Glutamatergic neuron (in vitro differentiated cells): ENCODE measurements around the gene FAM111B. TPM values are rescaled to one million over a fixed set of nuclear protein-coding genes. Genes with fewer than 3 reads are reported as not detected.

Experiments used
- DNase-seq: peaks from one replicate; pipeline ENCODE4 v3.0.0; 2022
- H3K27ac Mint-ChIP-seq: one replicate; pipeline ENCODE4 v1.8.0; 2020; ENCODE audit warnings: mild to moderate bottlenecking, mixed read lengths, inconsistent platforms; ENCODE audit not compliant: unreplicated experiment
- H3K27me3 Mint-ChIP-seq: one replicate; pipeline ENCODE4 v1.8.0; 2020; ENCODE audit warnings: mild to moderate bottlenecking, moderate library complexity, mixed read lengths, inconsistent platforms; ENCODE audit not compliant: unreplicated experiment
- H3K36me3 Mint-ChIP-seq: one replicate; pipeline ENCODE4 v1.8.0; 2020; ENCODE audit warnings: mild to moderate bottlenecking, mixed read lengths, inconsistent platforms; ENCODE audit not compliant: unreplicated experiment
- H3K4me1 Mint-ChIP-seq: one replicate; pipeline ENCODE4 v1.8.0; 2020; ENCODE audit warnings: mild to moderate bottlenecking, low read depth, mixed read lengths, inconsistent platforms; ENCODE audit not compliant: unreplicated experiment
- H3K4me3 Mint-ChIP-seq: one replicate; pipeline ENCODE4 v1.8.0; 2020; ENCODE audit warnings: mild to moderate bottlenecking, mixed read lengths, inconsistent platforms; ENCODE audit not compliant: unreplicated experiment
- H3K9me3 Mint-ChIP-seq: one replicate; pipeline ENCODE4 v1.8.0; 2020; ENCODE audit warnings: mild to moderate bottlenecking, moderate library complexity, mixed read lengths, inconsistent platforms; ENCODE audit not compliant: unreplicated experiment
- CTCF ChIP-seq: fragments of 200-600 bp; sonication (generic); IDR thresholded peaks from one replicate; pipeline ENCODE4 v1.5.0; 2021; ENCODE audit not compliant: partially characterized antibody, unreplicated experiment
- total RNA-seq: library from RNA; stranded (reverse); fragmentation: NEBNext Ultra II Directional; extraction: Animal tissue kit (Norgen Biotek cat#: 25700); gene quantifications from one replicate; pipeline ENCODE4 v1.2.1, GENCODE V29; 2021; ENCODE audit not compliant: unreplicated experiment

FAM111B gene
- total RNA-seq, 1 donor from 2014 or later = 6.4 TPM

GRCh38 chr11:59112494-59112893, 5.5 kb downstream of the FAM111B start:
- no peaks in the 10 kb centered on the region for H3K36me3 Mint-ChIP-seq
- no peak overlapping the region for H3K4me3 Mint-ChIP-seq
- no peak for TF ChIP-seq CTCF
- no peaks in the 10 kb centered on the region for H3K9me3 Mint-ChIP-seq
- no peaks in the 10 kb centered on the region for H3K27me3 Mint-ChIP-seq
- no peak overlapping the region for H3K27ac Mint-ChIP-seq
- no peak for DNase-seq
- H3K4me1 Mint-ChIP-seq = no peaks in the 10 kb centered on the region

- H3K4me1 Mint-ChIP-seq = no peaks in the 10 kb centered on the region
- no peak overlapping the region for H3K4me3 Mint-ChIP-seq
- no peak for TF ChIP-seq CTCF
- no peaks in the 10 kb centered on the region for H3K36me3 Mint-ChIP-seq
- H3K27me3 Mint-ChIP-seq = no peaks in the 10 kb centered on the region
- no peak for DNase-seq
- no peak overlapping the region for H3K27ac Mint-ChIP-seq
- peaks cover 2% of the 10 kb centered on the region for H3K9me3 Mint-ChIP-seq
Measured at GRCh38 chr11:59114344-59114743, 7.3 kb downstream of the FAM111B start.

- no peak for TF ChIP-seq CTCF
- Mint-ChIP-seq H3K9me3 (peaks cover 2% of the 10 kb centered on the region), H3K36me3 (no peaks in the 10 kb centered on the region), H3K4me1 (no peaks in the 10 kb centered on the region), H3K27ac (no peak overlapping the region), H3K4me3 (no peak overlapping the region), H3K27me3 (no peaks in the 10 kb centered on the region)
- DNase-seq = no peak
Measured at GRCh38 chr11:59115553-59115952, 8.5 kb downstream of the FAM111B start.

DNA sequence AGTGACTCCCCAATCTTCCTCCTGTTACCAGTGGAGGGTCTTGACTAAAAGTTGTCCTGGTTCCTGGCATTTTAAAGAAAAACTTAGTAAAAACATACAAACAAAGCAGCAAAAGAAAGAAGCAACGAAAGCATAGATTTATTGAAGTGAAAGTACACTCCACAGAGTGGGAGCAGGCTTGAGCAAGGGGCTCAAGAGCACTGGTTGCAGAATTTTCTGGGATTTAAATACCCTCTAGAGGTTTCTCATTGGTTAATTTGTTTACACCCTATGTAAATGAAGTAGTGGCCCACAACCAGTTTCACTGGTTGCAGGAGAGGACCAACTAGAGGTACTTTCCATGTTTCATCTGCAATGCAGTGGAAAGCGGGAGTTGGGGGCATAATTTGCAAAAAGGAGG, 10.7 kb downstream of the FAM111B start:
- Mint-ChIP-seq H3K4me3 (no peak overlapping the region), H3K4me1 (no peaks in the 10 kb centered on the region), H3K27ac (no peak overlapping the region), H3K27me3 (no peaks in the 10 kb centered on the region), H3K9me3 (peaks cover 2% of the 10 kb centered on the region), H3K36me3 (no peaks in the 10 kb centered on the region)
- no peak for TF ChIP-seq CTCF
- DNase-seq = no peak

DNA sequence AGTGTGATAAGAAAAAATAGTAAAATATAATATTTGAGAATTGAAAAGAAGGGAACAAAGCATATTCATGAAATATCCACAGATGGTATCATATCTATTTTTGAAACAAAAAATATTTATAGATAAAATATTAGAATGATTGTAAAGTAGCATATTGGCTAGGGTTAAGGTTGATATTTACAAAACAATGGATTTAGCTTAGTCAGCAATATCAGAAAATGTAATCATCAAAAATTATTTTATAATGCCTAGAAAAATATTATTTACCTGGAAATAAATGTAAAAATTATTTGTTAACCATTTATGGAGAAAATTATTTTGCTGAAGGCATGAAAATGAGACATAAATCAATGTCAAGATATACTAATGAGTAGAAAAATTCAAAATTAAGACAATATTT, 12.8 kb downstream of the FAM111B start:
- TF ChIP-seq CTCF = no peak
- H3K27me3 Mint-ChIP-seq = no peaks in the 10 kb centered on the region
- DNase-seq = no peak
- no peak overlapping the region for H3K27ac Mint-ChIP-seq
- H3K9me3 Mint-ChIP-seq = peaks cover 2% of the 10 kb centered on the region
- no peaks in the 10 kb centered on the region for H3K4me1 Mint-ChIP-seq
- no peak overlapping the region for H3K4me3 Mint-ChIP-seq
- H3K36me3 Mint-ChIP-seq = no peaks in the 10 kb centered on the region
